GM21737 (cell line): Measurements from ENCODE around the gene MANBA.
A peak's percentile ranks its signal among the peaks of the same experiment; 100 is the strongest.

Source experiments
- ATAC-seq: cut with Tn5 transposase; IDR thresholded peaks from one replicate; pipeline ENCODE4 v1.9.1; 2021; ENCODE audit warnings: mild to moderate bottlenecking, moderate library complexity; ENCODE audit not compliant: unreplicated experiment

The MANBA gene

DNA sequence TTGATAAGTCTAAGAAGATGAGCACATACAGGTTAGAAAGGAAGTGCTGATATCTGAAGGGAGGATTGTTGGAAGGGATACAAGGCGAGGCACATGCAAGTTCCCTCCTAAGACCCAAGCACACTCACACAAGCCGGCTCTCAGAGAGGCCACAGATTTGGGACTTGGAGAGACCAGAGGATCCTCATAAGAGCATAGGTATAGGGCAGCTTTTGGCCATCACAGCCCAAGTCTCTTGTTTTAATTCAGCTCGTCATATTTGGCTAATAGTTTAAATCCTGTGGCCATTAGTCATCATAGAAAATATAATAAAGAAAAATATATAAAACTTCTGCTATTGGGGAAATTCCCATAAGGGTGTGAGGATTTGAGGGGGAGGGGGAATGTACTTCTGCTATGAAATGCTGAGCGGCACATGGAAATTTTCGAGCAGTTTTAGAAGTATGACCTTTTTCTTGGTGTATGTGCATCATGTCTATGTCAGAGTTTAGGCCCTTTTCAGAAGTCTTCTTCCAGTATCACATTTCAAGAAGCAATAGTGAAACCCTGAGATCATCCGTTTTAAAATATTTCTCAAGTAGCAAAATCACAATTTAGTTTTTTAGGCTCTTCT lies 161.9 kb downstream of the MANBA start:
- ATAC-seq, result peak; percentile 43

DNA sequence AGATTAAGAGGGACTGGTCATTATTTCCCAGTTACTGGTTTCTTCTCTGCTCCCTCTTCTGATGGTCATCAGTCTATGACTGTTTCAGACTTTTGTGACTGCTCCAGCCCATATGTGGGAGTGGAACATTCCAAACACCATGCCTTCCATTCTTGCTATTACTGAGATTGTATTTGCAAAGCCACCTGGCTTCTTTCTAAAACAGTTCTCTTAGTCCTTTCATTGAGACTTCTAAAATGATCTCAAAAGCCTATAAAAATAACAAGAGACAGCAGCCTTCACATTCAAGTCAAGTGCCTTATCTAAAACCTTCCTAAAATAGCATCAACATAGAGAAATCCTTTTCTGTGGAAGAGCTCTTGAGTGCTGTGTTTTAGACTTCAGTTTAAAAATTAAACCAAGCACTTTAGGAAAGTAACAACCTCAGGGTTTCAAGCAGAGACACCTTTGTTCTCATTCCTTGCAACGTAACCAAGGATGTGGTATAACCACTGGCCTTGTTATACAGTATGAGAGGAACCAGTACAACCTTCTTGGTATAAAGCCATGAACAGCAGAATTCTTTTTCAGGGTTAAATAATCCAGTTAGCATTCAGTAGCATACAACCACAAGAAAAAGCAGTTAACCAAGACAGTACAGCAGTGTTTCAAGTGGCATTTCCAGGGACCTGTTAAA lies 162.5 kb downstream of the MANBA start:
- peak; percentile 64 for ATAC-seq

- ATAC-seq, result no peak
Observed at GRCh38 chr4:102596532-102596931, 164.2 kb downstream of the MANBA start.

- ATAC-seq, result no peak
Observed at GRCh38 chr4:102594000-102594399, 166.8 kb downstream of the MANBA start.

GRCh38 chr4:102593147-102593546 lies 167.6 kb downstream of the MANBA start:
- no peak for ATAC-seq

- ATAC-seq, result no peak
Observed at GRCh38 chr4:102592256-102592655, 168.5 kb downstream of the MANBA start.

DNA sequence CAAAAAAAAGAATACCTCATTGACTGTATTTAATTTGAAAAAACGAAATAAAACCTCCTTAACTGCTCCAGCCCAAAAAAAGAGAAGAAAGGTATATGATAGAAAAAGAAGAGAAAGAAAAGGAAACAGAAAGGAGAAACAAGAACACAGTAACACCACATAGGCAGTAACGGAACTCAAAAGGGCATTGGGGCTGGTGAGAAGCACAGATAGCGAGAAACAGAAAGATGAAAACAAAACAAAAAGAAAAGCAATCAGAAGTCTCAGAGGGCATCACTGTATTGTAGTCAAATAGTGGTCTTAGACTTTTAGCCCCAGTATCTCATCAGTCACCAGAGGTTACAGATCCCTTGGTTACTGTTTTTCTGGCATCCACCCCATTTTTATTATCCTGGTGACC lies 171.0 kb downstream of the MANBA start:
- no peak for ATAC-seq

- ATAC-seq, result no peak
Observed at GRCh38 chr4:102586644-102587021, 174.1 kb downstream of the MANBA start.

DNA sequence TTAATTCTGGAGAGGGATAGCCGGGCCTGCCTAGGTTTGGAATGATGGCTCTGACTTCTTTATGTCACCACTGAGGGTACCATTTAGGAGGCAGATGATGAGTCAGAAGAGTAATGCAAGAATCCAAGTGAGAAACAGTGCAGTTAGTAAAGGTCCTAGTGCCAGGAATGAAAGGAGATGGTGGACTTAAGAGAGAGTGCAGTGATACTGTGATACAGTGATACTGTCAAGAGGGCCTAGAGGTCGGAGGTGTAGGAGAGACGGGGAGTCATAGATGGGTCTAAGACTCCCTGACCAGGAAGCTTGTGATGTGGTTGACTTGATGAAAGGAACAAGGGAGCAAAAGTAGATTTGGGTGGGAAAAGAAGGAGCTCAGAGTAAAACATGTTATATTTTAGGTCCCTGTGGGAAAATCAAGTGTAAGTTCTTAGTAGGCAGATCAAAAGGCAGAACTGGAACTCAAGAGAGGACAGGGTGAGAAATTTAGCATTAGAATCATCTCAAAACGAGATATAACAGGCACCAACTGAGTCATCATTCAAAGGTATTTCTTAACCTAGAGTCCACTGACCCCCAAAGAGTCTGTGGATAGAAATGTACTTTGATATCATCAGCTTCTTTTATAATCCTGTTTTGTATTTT lies 174.6 kb downstream of the MANBA start:
- no peak for ATAC-seq

GRCh38 chr4:102585329-102585728 lies 175.4 kb downstream of the MANBA start:
- no peak for ATAC-seq

- ATAC-seq, result no peak
Observed at GRCh38 chr4:102584091-102584490, 176.7 kb downstream of the MANBA start.
